GM23338 (cell line): ENCODE measurements around the gene LRBA. TPM values are rescaled to one million over a fixed set of nuclear protein-coding genes. Genes with fewer than 3 reads are reported as not detected.

Source experiments
- ATAC-seq: fragments of 200-7000 bp; cut with Tn5 transposase; 3 replicates; pipeline ENCODE4 v1.9.1; 2020
- DNase-seq: peaks from one replicate; pipeline ENCODE4 v3.0.0-alpha.2; 2015; ENCODE audit warnings: low spot score
- H2AFZ ChIP-seq: fragments of 200-600 bp; sonication (generic); 2 replicates; pipeline ENCODE4 v1.8.0; 2016; ENCODE audit warnings: antibody characterized with exemption, mild to moderate bottlenecking, moderate library complexity
- H3F3A ChIP-seq: fragments of 200-600 bp; sonication (generic); replicated peaks from 2 replicates; pipeline ENCODE4 v1.8.0; 2017; ENCODE audit warnings: antibody characterized with exemption, mixed run types, low read depth
- H3K27ac ChIP-seq: fragments of 200-600 bp; sonication (generic); 2 replicates; pipeline ENCODE4 v1.6.1; 2016; ENCODE audit warnings: low read depth
- H3K27me3 ChIP-seq: fragments of 200-600 bp; sonication (generic); 2 replicates; pipeline ENCODE4 v1.8.0; 2016; ENCODE audit warnings: mild to moderate bottlenecking, mixed run types, moderate library complexity; ENCODE audit not compliant: insufficient read depth
- H3K36me3 ChIP-seq: fragments of 200-600 bp; sonication (generic); 2 replicates; pipeline ENCODE4 v1.8.0; 2016; ENCODE audit warnings: mild to moderate bottlenecking; ENCODE audit not compliant: insufficient read depth
- H3K4me1 ChIP-seq: fragments of 200-600 bp; sonication (generic); 2 replicates; pipeline ENCODE4 v1.8.0; 2016; ENCODE audit warnings: mild to moderate bottlenecking, moderate library complexity; ENCODE audit not compliant: insufficient read depth
- H3K4me2 ChIP-seq: fragments of 200-600 bp; sonication (generic); 2 replicates; pipeline ENCODE4 v1.7.1; 2017; ENCODE audit warnings: mixed run types
- H3K4me3 ChIP-seq: fragments of 200-600 bp; sonication (generic); 2 replicates; pipeline ENCODE4 v1.6.1; 2016; ENCODE audit warnings: mixed run types
- H3K79me2 ChIP-seq: fragments of 200-600 bp; sonication (generic); replicated peaks from 2 replicates; pipeline ENCODE4 v1.8.0; 2017; ENCODE audit warnings: mild to moderate bottlenecking; ENCODE audit not compliant: insufficient read depth
- H3K9me2 ChIP-seq: fragments of 200-600 bp; sonication (generic); 2 replicates; pipeline ENCODE4 v1.8.0; 2017; ENCODE audit not compliant: insufficient read depth
- H4K20me1 ChIP-seq: fragments of 200-600 bp; sonication (generic); replicated peaks from 2 replicates; pipeline ENCODE4 v1.8.0; 2017; ENCODE audit warnings: mild to moderate bottlenecking; ENCODE audit not compliant: insufficient read depth
- H3K27ac Mint-ChIP-seq: 2 replicates; pipeline ENCODE4 v1.8.0; 2020; ENCODE audit warnings: inconsistent platforms, mild to moderate bottlenecking, moderate library complexity, mixed read lengths
- H3K27me3 Mint-ChIP-seq: 3 replicates; pipeline ENCODE4 v1.8.0; 2022; ENCODE audit warnings: low read depth, mild to moderate bottlenecking, moderate library complexity, mixed read lengths, inconsistent platforms; ENCODE audit not compliant: insufficient read depth, poor library complexity
- H3K36me3 Mint-ChIP-seq: 3 replicates; pipeline ENCODE4 v1.8.0; 2021; ENCODE audit warnings: low read depth, mild to moderate bottlenecking, inconsistent platforms, moderate library complexity, mixed read lengths
- H3K4me1 Mint-ChIP-seq: 3 replicates; pipeline ENCODE4 v1.8.0; 2020; ENCODE audit warnings: mild to moderate bottlenecking, inconsistent platforms, mixed read lengths
- H3K4me3 Mint-ChIP-seq: 3 replicates; pipeline ENCODE4 v1.8.0; 2021; ENCODE audit warnings: moderate library complexity, mild to moderate bottlenecking, inconsistent platforms, mixed read lengths
- H3K9me3 Mint-ChIP-seq: 3 replicates; pipeline ENCODE4 v1.8.0; 2020; ENCODE audit warnings: moderate library complexity, mild to moderate bottlenecking, inconsistent platforms, mixed read lengths
- CREB1 ChIP-seq: fragments of 250-450 bp; sonication (Bioruptor Pico); IDR thresholded peaks from 2 replicates; pipeline ENCODE4 v1.5.0; 2020; ENCODE audit warnings: low read depth, mild to moderate bottlenecking, moderate library complexity
- CTCF ChIP-seq, 2 experiments: fragments of 200-600 bp in 1 of 2; sonication (generic) in 1 of 2; conservative IDR thresholded peaks; 2 replicates each; pipeline versions ENCODE4 v1.5.1 to v1.6.1; 2016 to 2017; ENCODE audit warnings: antibody characterized with exemption in 2 of 2, low read depth in 2 of 2, mild to moderate bottlenecking in 2 of 2, moderate library complexity in 1 of 2
- ETS1 ChIP-seq: IDR thresholded peaks from 2 replicates; pipeline ENCODE4 v1.6.1; 2016; ENCODE audit warnings: antibody characterized with exemption
- EZH2 ChIP-seq: fragments of 200-600 bp; sonication (generic); IDR thresholded peaks from one replicate; pipeline ENCODE4 v1.8.0; 2017; ENCODE audit warnings: antibody characterized with exemption, mild to moderate bottlenecking, low read depth; ENCODE audit not compliant: unreplicated experiment
- EZH2phosphoT487 ChIP-seq: fragments of 200-600 bp; sonication (generic); IDR thresholded peaks from one replicate; pipeline ENCODE4 v1.8.1; 2018; ENCODE audit warnings: antibody characterized with exemption; ENCODE audit not compliant: unreplicated experiment
- JUNB ChIP-seq: IDR thresholded peaks from one replicate; pipeline ENCODE4 v1.6.1; 2016; ENCODE audit warnings: antibody characterized with exemption; ENCODE audit not compliant: unreplicated experiment
- NANOG ChIP-seq: IDR thresholded peaks from 2 replicates; pipeline ENCODE4 v1.6.1; 2016; ENCODE audit warnings: antibody characterized with exemption, borderline replicate concordance
- POLR2AphosphoS5 ChIP-seq: IDR thresholded peaks from 2 replicates; pipeline ENCODE4 v1.6.1; 2016; ENCODE audit warnings: antibody characterized with exemption, low read depth
- STAT1 ChIP-seq: IDR thresholded peaks from one replicate; pipeline ENCODE4 v1.6.1; 2016; ENCODE audit warnings: antibody characterized with exemption; ENCODE audit not compliant: unreplicated experiment
- ZNF114 ChIP-seq: fragments of 250-450 bp; sonication (Bioruptor Pico); IDR thresholded peaks from 2 replicates; pipeline ENCODE4 v1.5.0; 2020; ENCODE audit warnings: mild to moderate bottlenecking, moderate library complexity
- ZNF331 ChIP-seq: fragments of 250-450 bp; sonication (Bioruptor Pico); IDR thresholded peaks from 2 replicates; pipeline ENCODE4 v1.5.0; 2020; ENCODE audit warnings: low read depth, mild to moderate bottlenecking, moderate library complexity
- ZNF462 ChIP-seq: fragments of 250-450 bp; sonication (Bioruptor Pico); IDR thresholded peaks from 2 replicates; pipeline ENCODE4 v1.5.0; 2020; ENCODE audit warnings: mild to moderate bottlenecking, moderate library complexity
- polyA plus RNA-seq: library from polyadenylated mRNA; unstranded; fragments of >200 nt; fragmentation: Nextera tagmentation; extraction: Ambion mirVana; gene quantifications from 2 replicates; pipeline ENCODE4 v1.2.1, GENCODE V29; 2016
- total RNA-seq: library from RNA; depleted of rRNA; stranded (reverse); fragments of >200 nt; shearing (Covaris generic); gene quantifications from 2 replicates; pipeline ENCODE4 v1.2.3, GENCODE V29; 2014
- TF ChIP-seq, protein P1 (sequence below): IDR thresholded peaks from one replicate; pipeline ENCODE4 v1.6.1; 2018; ENCODE audit warnings: antibody characterized with exemption; ENCODE audit not compliant: unreplicated experiment

Gene LRBA
- total and polyA plus RNA-seq, 2 experiments from 2014 or later: 23.3 to 126 TPM

DNA sequence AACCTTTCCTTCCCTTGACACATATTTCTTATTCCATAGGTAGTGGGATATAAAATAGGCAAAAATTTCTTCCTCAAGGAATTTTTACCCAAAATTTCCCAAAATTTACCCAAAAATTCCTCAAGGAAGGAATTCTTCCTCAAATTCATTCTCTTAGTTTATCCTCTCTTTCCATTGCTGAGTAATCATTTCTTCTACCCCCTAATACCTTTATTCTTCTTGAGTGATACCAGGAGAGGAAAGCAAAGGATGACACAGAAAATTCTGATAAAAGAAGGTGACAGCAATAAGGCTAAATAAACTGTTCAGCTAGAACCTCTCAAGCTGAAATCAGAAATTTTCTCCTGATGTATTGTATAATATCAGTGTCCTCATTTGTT, 624.6 kb downstream of the LRBA start:
- Histone ChIP-seq H3F3A (no peaks in the 10 kb centered on the region), H3K9me2 (no peaks in the 10 kb centered on the region), H3K27ac (no peak overlapping the region), H4K20me1 (no peaks in the 10 kb centered on the region), H3K4me3 (no peak overlapping the region), H3K4me2 (no peak overlapping the region), H2AFZ (no peak overlapping the region), H3K4me1 (peaks cover 4% of the 10 kb centered on the region), H3K79me2 (no peaks in the 10 kb centered on the region), H3K27me3 (no peaks in the 10 kb centered on the region), H3K36me3 (no peaks in the 10 kb centered on the region)
- Mint-ChIP-seq H3K27ac (no peak overlapping the region), H3K4me1 (peaks cover 6% of the 10 kb centered on the region), H3K9me3 (no peaks in the 10 kb centered on the region; the same call in 2 of the 3 replicates), H3K4me3 (no peak overlapping the region), H3K36me3 (no peaks in the 10 kb centered on the region), H3K27me3 (no peaks in the 10 kb centered on the region)
- TF ChIP-seq CTCF (conservative IDR thresholded peaks at IDR 0.05; ENCODE audit: low read depth in 2 of 2) (no peak), STAT1 (no peak), POLR2AphosphoS5 (no peak), EZH2 (no peak), NANOG (no peak), ETS1 (no peak), CREB1 (CRISPR knock-in tag) (no peak), EZH2phosphoT487 (no peak), ZNF114 (no peak), JUNB (no peak), ZNF462 (CRISPR knock-in tag) (no peak), ZNF331 (CRISPR knock-in tag) (no peak)
- TF ChIP-seq, protein P1, sequence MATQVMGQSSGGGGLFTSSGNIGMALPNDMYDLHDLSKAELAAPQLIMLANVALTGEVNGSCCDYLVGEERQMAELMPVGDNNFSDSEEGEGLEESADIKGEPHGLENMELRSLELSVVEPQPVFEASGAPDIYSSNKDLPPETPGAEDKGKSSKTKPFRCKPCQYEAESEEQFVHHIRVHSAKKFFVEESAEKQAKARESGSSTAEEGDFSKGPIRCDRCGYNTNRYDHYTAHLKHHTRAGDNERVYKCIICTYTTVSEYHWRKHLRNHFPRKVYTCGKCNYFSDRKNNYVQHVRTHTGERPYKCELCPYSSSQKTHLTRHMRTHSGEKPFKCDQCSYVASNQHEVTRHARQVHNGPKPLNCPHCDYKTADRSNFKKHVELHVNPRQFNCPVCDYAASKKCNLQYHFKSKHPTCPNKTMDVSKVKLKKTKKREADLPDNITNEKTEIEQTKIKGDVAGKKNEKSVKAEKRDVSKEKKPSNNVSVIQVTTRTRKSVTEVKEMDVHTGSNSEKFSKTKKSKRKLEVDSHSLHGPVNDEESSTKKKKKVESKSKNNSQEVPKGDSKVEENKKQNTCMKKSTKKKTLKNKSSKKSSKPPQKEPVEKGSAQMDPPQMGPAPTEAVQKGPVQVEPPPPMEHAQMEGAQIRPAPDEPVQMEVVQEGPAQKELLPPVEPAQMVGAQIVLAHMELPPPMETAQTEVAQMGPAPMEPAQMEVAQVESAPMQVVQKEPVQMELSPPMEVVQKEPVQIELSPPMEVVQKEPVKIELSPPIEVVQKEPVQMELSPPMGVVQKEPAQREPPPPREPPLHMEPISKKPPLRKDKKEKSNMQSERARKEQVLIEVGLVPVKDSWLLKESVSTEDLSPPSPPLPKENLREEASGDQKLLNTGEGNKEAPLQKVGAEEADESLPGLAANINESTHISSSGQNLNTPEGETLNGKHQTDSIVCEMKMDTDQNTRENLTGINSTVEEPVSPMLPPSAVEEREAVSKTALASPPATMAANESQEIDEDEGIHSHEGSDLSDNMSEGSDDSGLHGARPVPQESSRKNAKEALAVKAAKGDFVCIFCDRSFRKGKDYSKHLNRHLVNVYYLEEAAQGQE: no peak
- ATAC-seq (no peak), DNase-seq (no peak)
